H1 (cell line): ENCODE measurements around the gene COX19. TPM values are rescaled to one million over a fixed set of nuclear protein-coding genes. Genes with fewer than 3 reads are reported as not detected.

Source experiments
- ATF3 ChIP-seq: IDR thresholded peaks from 2 replicates; pipeline ENCODE4 v1.6.1; 2011; ENCODE audit warnings: low read depth, mild to moderate bottlenecking, low read length; ENCODE audit not compliant: insufficient read depth
- BRCA1 ChIP-seq: IDR thresholded peaks from 2 replicates; pipeline ENCODE4 v1.6.1; 2012; ENCODE audit warnings: low read depth, low read length, improper control_type of control experiment
- CREB1 ChIP-seq: IDR thresholded peaks from 2 replicates; pipeline ENCODE4 v1.6.1; 2012; ENCODE audit warnings: inconsistent platforms
- CTCF ChIP-seq, 3 experiments: IDR thresholded peaks; 1 replicate in 2 of 3; 2 replicates in 1 of 3; pipeline versions ENCODE4 v1.5.1 to v1.6.1; 2011; ENCODE audit warnings: low read length in 3 of 3, mild to moderate bottlenecking in 3 of 3, inconsistent platforms in 2 of 3, low read depth in 1 of 3, moderate library complexity in 1 of 3; ENCODE audit not compliant: insufficient read depth in 1 of 3; ENCODE audit errors: control extremely low read depth in 1 of 3
- EZH2 ChIP-seq: fragments of 200-600 bp; sonication (generic); IDR thresholded peaks from 2 replicates; pipeline ENCODE4 v1.7.1; 2012; ENCODE audit warnings: low read depth, mild to moderate bottlenecking, moderate library complexity, low read length, inconsistent platforms; ENCODE audit not compliant: severe bottlenecking
- GTF2F1 ChIP-seq: IDR thresholded peaks from 2 replicates; pipeline ENCODE4 v1.6.1; 2012; ENCODE audit warnings: low read depth, low read length, improper control_type of control experiment, borderline replicate concordance
- JUN ChIP-seq: IDR thresholded peaks from 2 replicates; pipeline ENCODE4 v1.6.1; 2011; ENCODE audit warnings: low read depth, mild to moderate bottlenecking, improper control_type of control experiment, low read length
- NANOG ChIP-seq: IDR thresholded peaks from 2 replicates; pipeline ENCODE4 v1.6.1; 2011; ENCODE audit warnings: low read length, low read depth, mild to moderate bottlenecking, inconsistent platforms; ENCODE audit not compliant: insufficient read depth, poor library complexity, severe bottlenecking
- RAD21 ChIP-seq, 2 experiments: IDR thresholded peaks in 1 of 2; conservative IDR thresholded peaks in 1 of 2; 2 replicates each; pipeline ENCODE4 v1.6.1; 2011; ENCODE audit warnings: low read depth in 2 of 2, low read length in 2 of 2, improper control_type of control experiment in 1 of 2, inconsistent platforms in 1 of 2, mild to moderate bottlenecking in 1 of 2, moderate library complexity in 1 of 2
- RFX5 ChIP-seq: IDR thresholded peaks from 2 replicates; pipeline ENCODE4 v1.6.1; 2011; ENCODE audit warnings: low read depth, low read length, improper control_type of control experiment, borderline replicate concordance
- SAP30 ChIP-seq: fragments of 300-600 bp; sonication (generic); IDR thresholded peaks from 2 replicates; pipeline ENCODE4 v1.7.1; 2012; ENCODE audit warnings: low read length, moderate library complexity, mild to moderate bottlenecking, inconsistent platforms; ENCODE audit not compliant: insufficient read depth, insufficient replicate concordance
- SIN3A ChIP-seq, 2 experiments: IDR thresholded peaks in 1 of 2; conservative IDR thresholded peaks in 1 of 2; 2 replicates each; pipeline ENCODE4 v1.6.1; 2011 to 2012; ENCODE audit warnings: low read length in 2 of 2, improper control_type of control experiment in 1 of 2, low read depth in 1 of 2, mild to moderate bottlenecking in 1 of 2
- USF2 ChIP-seq: IDR thresholded peaks from 2 replicates; pipeline ENCODE4 v1.6.1; 2011; ENCODE audit warnings: low read length, improper control_type of control experiment
- polyA plus RNA-seq, 7 experiments: library from polyadenylated mRNA; depleted of rRNA in 3 of 7; stranded (reverse) in 5 of 7; unstranded in 2 of 7; fragments of >200 nt in 5 of 7; fragments of 200-250 nt in 2 of 7; gene quantifications; 1 replicate in 5 of 7; 2 replicates in 1 of 7; 4 replicates in 1 of 7; pipeline versions ENCODE4 v1.2.1 to v1.2.3, GENCODE V29; 2011 to 2013; ENCODE audit warnings: missing spikeins in 2 of 7, mixed read lengths in 2 of 7
- total RNA-seq: library from RNA; stranded (reverse); fragmentation: NEBNext Ultra II Directional; extraction: Animal tissue kit (Norgen Biotek cat#: 25700); gene quantifications from 2 replicates; pipeline ENCODE4 v1.2.1, GENCODE V29; 2021

COX19 gene
- total and polyA plus RNA-seq, 2 of the 8 experiments (the other 6 are each of a cell fraction or from before 2014, with no cell fraction given): 3.9 to 7.9 TPM

GRCh38 chr7:945556-946255 is 29.6 kb downstream of the COX19 start (continued):
- TF ChIP-seq ATF3 (0 out of 2 replicates have a peak, but pooled peaks have one; percentile 28), SIN3A (conservative IDR thresholded peaks at IDR 0.05 in 1 of 2, IDR thresholded peaks at IDR 0.05 in 1 of 2; ENCODE audit: low read depth in 1 of 2, low read length in 2 of 2) (no peak), RFX5 (no peak), NANOG (no peak), CREB1 (no peak), SAP30 (no peak), BRCA1 (no peak), EZH2 (no peak), CTCF (IDR thresholded peaks at IDR 0.05; ENCODE audit: control extremely low read depth in 1 of 3, insufficient read depth in 1 of 3, low read depth in 1 of 3, low read length in 3 of 3) (no peak), GTF2F1 (no peak), JUN (0 out of 2 replicates have a peak, but pooled peaks have one; percentile 46), RAD21 (IDR thresholded peaks at IDR 0.05 in 1 of 2, conservative IDR thresholded peaks at IDR 0.05 in 1 of 2; ENCODE audit: low read depth in 2 of 2, low read length in 2 of 2) (0 out of 4 replicates have a peak, but pooled peaks have one; percentile 1 to 15), USF2 (0 out of 2 replicates have a peak, but pooled peaks have one; percentile 5)
